ENCODE measurements around the gene NBPF19. TPM values are rescaled to one million over a fixed set of nuclear protein-coding genes. Genes with fewer than 3 reads are reported as not detected.

The NBPF19 gene
- 35.1 and 38.9 TPM in 2 replicates for total RNA-seq

DNA sequence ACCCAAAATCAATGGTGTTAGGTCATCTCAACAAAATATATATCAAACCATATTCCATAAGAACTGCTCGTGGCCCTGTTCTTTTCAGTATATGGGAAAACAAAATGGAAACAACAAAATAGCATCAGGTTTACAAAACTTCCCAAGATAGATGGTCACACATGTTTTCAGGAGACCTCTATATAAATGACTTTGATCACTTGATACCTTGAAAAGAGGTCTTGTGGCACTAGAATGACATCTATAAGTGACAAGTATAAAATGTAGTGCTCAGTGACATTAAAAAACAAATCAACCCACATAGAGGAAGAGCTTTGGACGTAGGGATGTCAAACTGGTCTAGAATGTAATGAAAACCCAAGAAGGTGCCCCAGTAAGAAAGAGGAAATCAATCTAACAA is at the start of gene NBPF19:
Gene NBPF19 (plus strand): TSS at position 301 of the 400 bp plus-strand sequence. CDS start 888 bp downstream, outside the sequence.

Other genes starting within 250 kb of the NBPF19 start
- not detected in 2 replicates for gene PPIAL4C, start 108.8 kb downstream of the NBPF19 start, total RNA-seq